GM19238 (cell line): ENCODE results near the gene FOXO1.

Experiments used
- DNase-seq: peaks from one replicate; pipeline ENCODE4 v3.0.0; 2011; ENCODE audit warnings: low spot score; ENCODE audit not compliant: insufficient read length

FOXO1 gene

GRCh38 chr13:40549500-40550094 lies 116.8 kb downstream of the FOXO1 start:
- no peak for DNase-seq

DNA sequence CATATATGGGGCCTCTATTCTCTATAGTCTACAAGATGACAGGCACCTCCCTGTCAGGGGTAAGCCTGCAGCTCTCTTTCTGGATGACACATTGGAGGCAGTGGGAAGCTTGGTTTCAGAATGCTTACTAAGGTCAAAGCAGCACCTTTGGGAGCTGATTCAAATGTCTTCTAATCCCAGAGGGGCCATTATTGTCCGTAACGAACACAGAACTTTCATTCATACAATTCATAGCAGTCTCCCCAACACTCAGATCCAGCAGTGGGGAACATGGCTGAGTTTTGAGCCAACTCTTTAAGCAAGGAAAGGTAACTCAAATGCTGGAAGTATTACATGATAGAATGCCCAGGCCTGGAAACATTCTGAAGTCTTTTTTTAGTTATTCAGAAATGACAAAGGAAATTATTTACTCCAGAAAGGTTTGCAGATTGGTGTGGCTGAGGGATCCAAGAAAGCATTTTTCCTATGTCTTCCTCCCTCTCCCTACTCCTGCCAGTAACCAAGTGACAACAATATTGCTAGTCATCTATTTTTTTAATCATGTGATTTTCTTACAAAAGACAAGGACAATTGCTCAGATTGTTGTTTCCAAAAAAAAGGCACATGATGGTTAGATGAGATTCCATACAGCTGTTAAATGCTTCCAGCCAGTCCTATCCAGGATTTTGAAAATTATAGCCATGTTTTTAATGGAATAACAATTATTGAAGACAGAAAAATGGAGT lies 118.7 kb downstream of the FOXO1 start:
- DNase-seq: no peak

DNA sequence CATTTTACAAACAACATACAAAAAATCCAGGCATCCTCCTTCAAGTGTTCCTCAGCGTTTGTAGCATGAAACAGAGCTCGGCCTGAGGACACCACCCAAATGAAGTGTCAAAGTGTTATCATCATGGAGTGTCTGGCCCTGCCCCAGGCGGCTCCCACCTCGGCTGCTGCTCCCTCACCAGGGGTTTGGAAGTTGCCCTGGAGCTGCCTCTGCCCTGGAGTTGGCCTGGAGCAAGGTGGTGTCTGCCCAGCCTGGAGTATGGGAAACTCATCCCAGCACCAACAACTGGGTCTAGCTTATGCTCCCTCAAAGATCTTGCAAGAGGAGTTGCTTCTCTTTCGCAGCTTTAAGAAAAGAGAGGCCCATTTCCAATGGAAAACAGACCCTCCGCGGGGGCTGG lies 120.4 kb downstream of the FOXO1 start:
- DNase-seq: no peak

- DNase-seq: no peak
Measured at GRCh38 chr13:40540328-40541044, 126.0 kb downstream of the FOXO1 start.

DNA sequence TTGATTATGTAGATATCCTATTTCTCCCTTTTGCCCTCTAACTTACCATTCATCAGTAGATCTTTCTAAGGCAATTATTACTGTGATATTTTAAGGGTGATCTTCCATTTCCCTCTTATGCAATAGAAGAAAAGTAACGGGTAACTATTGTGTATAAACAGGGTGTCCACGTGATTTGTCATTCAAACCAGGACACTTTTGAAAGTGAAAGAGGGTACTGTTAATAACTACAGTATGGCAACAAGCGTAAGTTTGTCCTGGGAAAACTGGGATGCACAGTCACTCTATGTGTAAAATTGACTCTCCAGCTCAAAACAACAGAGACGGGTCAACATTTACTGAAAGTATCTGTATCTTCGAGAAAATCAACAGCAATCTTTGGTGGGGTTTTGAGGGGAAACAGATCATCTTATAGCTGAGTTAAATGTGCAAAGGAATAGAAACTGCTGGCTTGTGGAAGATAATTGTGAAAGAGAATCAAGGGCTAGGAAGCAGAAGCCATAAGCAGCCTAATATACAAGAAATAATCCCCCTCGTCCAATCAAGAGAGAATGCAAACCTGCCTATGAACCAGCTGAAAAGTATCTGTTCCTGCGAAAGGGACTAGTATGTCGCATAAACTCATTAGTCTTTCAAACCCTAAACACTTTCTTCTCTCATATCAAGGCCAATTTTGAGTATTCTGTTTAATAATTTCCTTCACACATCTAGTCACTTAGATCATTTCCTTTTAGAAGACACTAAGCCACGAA lies 126.7 kb downstream of the FOXO1 start:
- no peak for DNase-seq

- DNase-seq: no peak
Measured at GRCh38 chr13:40537146-40537895, 129.1 kb downstream of the FOXO1 start.

DNA sequence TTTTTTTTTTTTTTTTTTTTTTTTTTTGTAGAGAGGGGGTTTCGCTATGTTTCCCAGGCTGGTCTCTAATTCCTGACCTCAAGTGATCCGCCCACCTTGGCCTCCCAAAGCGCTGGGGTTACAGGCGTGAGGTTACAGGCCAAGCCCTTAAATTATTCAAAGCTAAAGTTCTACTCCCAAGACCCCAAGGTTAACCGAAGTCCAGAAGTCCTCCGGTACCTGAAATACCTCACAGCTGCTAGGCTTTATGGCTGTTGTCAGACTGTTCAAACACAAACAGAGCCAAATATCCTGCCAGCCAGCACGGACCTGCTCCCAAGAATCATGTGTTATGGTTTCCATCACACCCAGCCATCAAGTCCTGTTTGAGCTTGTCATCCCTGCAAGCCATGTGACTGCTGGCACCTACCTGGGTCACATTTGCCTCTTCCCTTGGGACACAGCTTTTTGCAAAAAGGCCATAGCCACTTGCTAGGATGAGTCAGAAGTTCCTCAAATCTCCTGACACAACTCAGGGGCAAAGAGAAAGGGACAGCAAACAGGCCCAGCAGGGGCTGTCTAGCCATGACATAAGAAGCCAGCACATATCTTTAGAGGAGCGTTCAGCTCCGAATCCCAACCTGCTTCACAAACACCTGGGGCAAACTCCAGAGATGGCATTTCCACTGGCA lies 129.9 kb downstream of the FOXO1 start:
- DNase-seq: no peak

DNA sequence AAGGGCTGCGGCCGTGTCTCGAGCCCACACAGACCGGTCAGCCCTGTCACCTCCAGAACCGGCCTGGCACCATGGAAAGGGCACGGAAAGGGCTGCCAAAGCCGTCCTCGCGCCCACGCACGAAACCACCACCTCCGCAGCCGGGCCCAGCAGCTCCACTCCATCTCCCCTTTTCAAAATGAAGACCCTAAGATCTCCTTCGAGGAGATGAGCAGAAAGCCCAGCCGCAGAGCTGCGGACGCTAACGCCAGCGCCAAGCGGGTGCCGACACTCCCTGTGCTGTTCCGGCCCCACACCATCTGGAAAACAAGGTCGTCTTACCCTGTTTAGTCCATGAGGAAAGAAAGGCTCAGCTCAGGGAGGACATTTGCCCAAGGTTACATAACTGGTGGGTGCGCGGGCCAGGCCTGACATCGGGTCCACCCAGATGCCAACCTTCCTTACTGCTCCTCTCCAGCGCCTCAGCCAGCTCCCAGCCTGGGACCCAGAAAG lies 131.1 kb downstream of the FOXO1 start:
- no peak for DNase-seq

- no peak for DNase-seq
Measured at GRCh38 chr13:40534456-40534855, 132.0 kb downstream of the FOXO1 start.

- no peak for DNase-seq
Measured at GRCh38 chr13:40533072-40533471, 133.4 kb downstream of the FOXO1 start.

DNA sequence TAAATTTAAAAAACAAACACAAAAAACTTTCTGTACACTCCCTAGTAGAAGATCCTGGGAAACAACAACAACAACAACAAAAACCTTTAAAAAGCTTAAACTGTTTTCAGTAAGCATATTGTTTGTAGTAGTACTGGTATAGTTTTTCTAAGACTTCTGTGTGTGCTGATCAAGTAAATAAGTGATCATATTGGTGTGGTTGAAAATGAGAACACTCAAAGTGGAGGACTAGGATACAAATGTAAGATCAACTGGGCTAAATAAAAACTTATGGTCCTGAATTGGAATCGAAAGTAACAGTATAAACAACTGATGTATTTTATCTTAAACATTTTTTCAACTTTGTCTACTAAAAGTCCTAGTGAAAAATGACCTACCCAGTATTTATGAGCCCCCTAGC lies 135.5 kb downstream of the FOXO1 start:
- no peak for DNase-seq

- DNase-seq: no peak
Measured at GRCh38 chr13:40528881-40529280, 137.6 kb downstream of the FOXO1 start.

DNA sequence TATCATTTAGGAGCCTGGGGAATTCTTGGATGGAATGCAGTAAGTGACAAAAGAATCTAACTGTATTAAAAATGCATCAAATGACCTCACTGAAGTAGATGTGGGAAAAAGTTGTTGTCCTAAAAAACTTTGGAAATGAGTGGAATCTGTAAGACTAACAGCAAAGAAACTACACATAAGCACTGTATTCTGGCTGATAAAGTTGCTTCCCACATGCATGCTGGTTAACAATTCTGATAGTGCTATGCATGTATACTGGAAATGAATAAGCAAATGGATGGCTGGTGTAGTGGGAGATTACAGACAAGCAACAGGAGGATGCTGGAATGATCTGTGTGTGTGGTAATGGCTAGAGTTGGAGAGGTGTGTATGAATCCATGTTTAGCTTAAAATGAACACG lies 138.5 kb downstream of the FOXO1 start:
- no peak for DNase-seq

GRCh38 chr13:40522282-40522681 lies 144.2 kb downstream of the FOXO1 start:
- DNase-seq: no peak

GRCh38 chr13:40520916-40521315 lies 145.5 kb downstream of the FOXO1 start:
- no peak for DNase-seq

GRCh38 chr13:40519637-40520036 lies 146.8 kb downstream of the FOXO1 start:
- DNase-seq: no peak

DNA sequence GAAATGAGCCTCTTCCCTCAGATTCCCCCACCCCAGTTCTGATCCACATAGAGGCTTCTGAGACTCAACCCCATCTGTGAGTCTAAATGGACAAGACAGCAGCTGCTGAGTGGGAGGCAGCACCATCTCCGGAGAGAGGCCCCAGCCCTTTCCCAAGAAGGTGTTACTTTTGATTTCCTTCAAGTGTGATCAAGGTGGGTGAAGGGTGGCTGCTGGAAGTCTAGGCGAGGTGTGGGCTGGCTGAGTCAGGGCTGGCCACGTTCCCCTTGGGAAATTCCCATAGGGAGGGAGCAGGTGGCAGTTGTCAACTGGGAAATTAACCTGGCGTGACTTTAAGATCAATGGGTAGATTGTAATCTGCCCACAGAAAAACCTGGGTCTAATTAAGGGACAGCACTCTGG lies 148.0 kb downstream of the FOXO1 start:
- DNase-seq: peak; percentile 13

DNA sequence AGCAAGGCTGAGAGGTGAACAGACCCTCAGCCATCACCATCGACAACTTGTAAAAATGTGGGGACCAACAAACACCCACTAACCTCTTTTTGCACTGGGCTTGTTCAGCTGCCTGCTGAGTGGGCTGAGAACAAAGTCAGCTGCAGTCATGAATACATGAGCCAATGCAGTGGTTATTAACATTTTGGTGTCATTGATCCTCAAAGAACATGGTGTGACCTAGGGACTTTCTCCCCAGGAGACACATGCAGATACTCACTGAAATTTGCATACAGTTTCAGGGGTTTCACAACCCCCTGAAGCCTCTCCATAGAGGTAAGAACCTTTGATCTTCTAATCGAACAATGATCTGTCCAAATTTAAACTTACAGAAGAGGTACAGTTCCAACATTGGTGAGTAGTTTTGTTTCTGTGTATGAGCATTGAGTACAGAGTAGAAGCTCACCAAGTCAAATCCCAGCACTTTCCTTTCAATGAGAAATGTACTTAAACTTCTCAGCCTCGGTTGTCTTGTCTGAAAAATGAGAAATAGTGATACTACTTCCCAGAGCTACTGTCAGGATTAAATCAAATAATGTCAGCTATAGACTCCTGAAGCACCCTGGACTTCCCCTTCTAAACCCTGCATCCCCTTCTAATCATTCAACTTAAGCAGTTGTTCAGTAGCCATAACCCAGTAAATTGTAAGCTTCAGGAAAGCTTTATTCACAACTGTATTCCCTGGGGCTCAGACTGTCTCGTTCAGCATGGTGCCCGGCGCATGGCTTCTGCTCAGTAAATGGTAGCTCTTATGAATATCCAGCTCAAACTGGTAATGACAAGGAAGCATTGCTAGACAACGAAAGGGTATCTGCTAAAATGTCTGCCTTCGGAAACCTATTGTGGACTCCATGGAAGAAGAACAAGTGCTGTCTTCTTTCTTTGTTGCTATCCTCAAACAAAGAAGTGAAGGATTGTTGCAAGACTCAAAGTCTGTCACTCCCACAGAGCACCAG lies 148.7 kb downstream of the FOXO1 start:
- peak; percentile 21 for DNase-seq

DNA sequence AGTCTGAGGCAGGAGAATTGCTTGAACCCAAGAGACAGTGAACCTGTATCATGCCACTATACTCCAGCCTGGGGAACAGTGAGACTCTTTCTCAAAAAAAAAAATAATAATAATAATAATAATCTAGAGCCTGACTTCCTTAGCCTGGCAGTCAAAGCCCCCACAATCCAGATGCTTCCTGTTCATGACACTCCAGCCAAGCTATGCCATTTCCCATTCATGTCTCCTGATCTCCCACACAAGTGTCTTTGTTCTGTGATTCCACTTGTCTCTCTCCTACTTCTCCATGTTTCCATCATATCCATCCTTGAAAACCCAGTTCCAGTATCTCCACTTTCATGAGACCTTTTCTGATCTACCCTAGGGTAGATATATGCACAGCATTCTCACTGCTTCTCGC lies 150.7 kb downstream of the FOXO1 start:
- no peak for DNase-seq
